ENCODE data around the gene KIF18A. TPM values are rescaled to one million over a fixed set of nuclear protein-coding genes. Genes with fewer than 3 reads are reported as not detected.

The KIF18A gene
- total and polyA plus RNA-seq, 7 donors: under 0.01 to 2.7 (median 0.49) TPM

DNA sequence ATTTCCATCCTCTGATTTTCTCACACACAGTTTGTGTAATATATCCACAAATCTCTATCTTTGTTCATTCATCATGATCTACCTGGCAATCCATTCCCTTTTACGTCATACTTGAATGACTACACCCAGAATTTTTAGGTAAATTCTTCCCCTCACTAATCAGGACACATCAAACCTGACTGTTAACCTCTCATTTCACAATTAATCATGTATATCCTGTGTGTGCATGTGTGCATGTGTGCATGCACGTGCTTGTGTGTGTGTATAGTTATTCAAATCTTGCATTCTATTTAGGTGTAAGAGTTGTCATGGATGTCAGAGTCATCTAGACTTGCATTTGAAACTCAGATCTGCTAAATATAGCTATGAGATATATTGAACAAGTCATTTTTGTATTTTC lies 130.4 kb downstream of the KIF18A start:
- Histone ChIP-seq H3K27me3 (no peaks in the 10 kb centered on the region), H3K4me3 (no peak overlapping the region), H3K27ac (no peak overlapping the region), H3K4me1 (no peaks in the 10 kb centered on the region), H3K36me3 (no peaks in the 10 kb centered on the region), H3K9me3 (no peaks in the 10 kb centered on the region)
- intact Hi-C loops (cut with DNase I): no loop called here
- TF ChIP-seq, protein P1, sequence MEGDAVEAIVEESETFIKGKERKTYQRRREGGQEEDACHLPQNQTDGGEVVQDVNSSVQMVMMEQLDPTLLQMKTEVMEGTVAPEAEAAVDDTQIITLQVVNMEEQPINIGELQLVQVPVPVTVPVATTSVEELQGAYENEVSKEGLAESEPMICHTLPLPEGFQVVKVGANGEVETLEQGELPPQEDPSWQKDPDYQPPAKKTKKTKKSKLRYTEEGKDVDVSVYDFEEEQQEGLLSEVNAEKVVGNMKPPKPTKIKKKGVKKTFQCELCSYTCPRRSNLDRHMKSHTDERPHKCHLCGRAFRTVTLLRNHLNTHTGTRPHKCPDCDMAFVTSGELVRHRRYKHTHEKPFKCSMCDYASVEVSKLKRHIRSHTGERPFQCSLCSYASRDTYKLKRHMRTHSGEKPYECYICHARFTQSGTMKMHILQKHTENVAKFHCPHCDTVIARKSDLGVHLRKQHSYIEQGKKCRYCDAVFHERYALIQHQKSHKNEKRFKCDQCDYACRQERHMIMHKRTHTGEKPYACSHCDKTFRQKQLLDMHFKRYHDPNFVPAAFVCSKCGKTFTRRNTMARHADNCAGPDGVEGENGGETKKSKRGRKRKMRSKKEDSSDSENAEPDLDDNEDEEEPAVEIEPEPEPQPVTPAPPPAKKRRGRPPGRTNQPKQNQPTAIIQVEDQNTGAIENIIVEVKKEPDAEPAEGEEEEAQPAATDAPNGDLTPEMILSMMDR (IDR thresholded peaks at IDR 0.05): no peak
- TF ChIP-seq POLR2AphosphoS5 (IDR thresholded peaks at IDR 0.05): no peak
- no peak for TF ChIP-seq EP300 (IDR thresholded peaks at IDR 0.05)
- 90 to 91% methylated on average over 2 of the region's 2 CpGs for WGBS, 2 donors
- no peak for DNase-seq

DNA sequence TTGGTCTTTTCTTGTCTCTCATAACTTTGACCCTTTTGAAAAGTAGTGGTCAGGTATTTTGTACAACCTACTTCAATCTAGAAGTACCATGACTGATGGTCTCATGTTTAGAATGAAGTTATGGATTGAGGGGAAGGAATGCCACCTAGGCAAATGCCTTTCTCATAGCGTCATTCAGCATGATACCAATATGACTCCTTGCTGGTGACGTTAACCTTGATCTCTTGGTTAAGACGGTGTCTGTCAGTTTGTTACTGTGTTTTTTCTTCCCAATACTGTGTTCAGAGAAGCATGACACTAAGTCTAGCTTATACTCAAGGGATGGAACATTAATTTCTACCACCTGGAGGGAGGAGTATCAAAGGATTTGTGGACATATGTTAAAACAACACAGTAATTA lies 130.9 kb downstream of the KIF18A start:
- Histone ChIP-seq H3K4me3 (no peak overlapping the region), H3K36me3 (no peaks in the 10 kb centered on the region), H3K27ac (no peak overlapping the region), H3K4me1 (no peaks in the 10 kb centered on the region), H3K9me3 (no peaks in the 10 kb centered on the region), H3K27me3 (no peaks in the 10 kb centered on the region)
- DNase-seq: no peak
- 92 to 93% methylated on average over 3 of the region's 3 CpGs for WGBS, 2 donors
- intact Hi-C loops (cut with DNase I): no loop called here
- no peak for TF ChIP-seq POLR2AphosphoS5 (IDR thresholded peaks at IDR 0.05)
- TF ChIP-seq EP300 (IDR thresholded peaks at IDR 0.05): no peak
- TF ChIP-seq, protein P1 (IDR thresholded peaks at IDR 0.05): no peak
- TF ChIP-seq POLR2A (IDR thresholded peaks at IDR 0.05): no peak

DNA sequence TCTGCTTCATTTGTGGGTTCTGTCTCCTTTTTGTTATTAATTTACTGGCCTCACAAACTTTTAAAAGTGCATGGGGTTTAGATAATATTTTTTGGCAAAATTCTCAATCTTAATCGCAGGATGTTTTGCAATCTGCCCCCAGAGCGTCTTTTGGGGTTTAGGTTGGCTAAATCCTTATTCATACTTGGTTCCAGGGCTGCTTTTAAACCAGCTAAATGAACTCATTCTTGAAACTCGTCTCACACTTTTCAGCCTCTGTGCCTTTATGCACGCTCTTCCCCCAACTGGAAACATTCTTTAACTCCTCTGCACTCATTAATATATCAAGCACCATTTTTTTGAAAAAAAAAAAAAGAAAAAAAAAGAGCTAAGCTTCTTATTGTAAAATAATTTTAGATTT lies 131.7 kb downstream of the KIF18A start:
- no peak for DNase-seq
- WGBS, 2 donors: 84 to 86% methylated on average over 4 of the region's 4 CpGs
- Histone ChIP-seq H3K36me3 (no peaks in the 10 kb centered on the region), H3K27ac (no peak overlapping the region), H3K27me3 (no peaks in the 10 kb centered on the region), H3K9me3 (no peaks in the 10 kb centered on the region), H3K4me1 (no peaks in the 10 kb centered on the region), H3K4me3 (no peak overlapping the region)
- intact Hi-C loops (cut with DNase I): no loop called here
- no peak for TF ChIP-seq EP300 (IDR thresholded peaks at IDR 0.05)
- TF ChIP-seq POLR2AphosphoS5 (IDR thresholded peaks at IDR 0.05): no peak
- TF ChIP-seq, protein P1 (IDR thresholded peaks at IDR 0.05): no peak
- TF ChIP-seq POLR2A (IDR thresholded peaks at IDR 0.05): no peak

DNA sequence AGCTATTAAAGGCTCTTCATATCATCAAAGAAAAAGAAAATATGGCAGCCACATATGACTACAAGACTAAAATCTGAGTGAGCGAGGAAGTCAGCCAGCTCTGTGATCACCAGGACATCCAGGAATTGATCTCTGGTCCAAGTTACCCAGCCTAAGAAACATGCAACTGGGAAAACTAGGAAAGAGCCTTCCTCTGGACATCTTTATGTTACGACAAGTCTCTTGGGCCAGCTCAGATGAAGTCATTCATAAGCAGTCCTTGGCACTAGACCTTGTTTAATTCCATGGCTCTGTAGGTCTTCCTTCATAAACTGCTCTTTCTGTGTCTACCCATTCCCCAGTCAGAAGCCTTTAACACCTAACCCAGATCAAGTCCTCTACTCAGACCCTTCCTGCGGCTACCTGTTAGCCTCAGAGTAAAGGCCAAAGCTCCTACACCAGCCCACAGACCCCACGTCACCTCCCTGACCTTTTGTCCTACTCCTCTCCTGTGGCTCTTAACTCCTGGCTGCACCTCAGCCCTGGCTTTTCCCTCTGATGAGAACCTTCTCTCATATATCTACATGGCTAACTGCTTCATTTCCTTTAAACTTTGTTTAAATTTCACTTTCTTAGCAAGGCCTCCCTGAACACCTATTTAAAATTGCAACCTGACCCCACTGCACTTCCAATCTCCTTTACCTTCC lies 134.0 kb downstream of the KIF18A start:
- DNase-seq: no peak
- no peaks in the 10 kb centered on the region for H3K9me3 ChIP-seq
- H3K27ac ChIP-seq: no peak overlapping the region
- intact Hi-C loops (cut with DNase I): no loop called here
- no peaks in the 10 kb centered on the region for H3K36me3 ChIP-seq
- 89 to 94% methylated on average over 4 of the region's 4 CpGs for WGBS, 2 donors
- no peaks in the 10 kb centered on the region for H3K27me3 ChIP-seq
- no peaks in the 10 kb centered on the region for H3K4me1 ChIP-seq
- TF ChIP-seq EP300 (IDR thresholded peaks at IDR 0.05): no peak
- TF ChIP-seq POLR2AphosphoS5 (IDR thresholded peaks at IDR 0.05): no peak
- TF ChIP-seq, protein P1 (IDR thresholded peaks at IDR 0.05): no peak
- no peak for TF ChIP-seq POLR2A (IDR thresholded peaks at IDR 0.05)
- no peak overlapping the region for H3K4me3 ChIP-seq

Data from sigmoid colon (tissue), 7 donors.